UCSD-AML1 (cell line): Measurements from ENCODE around the gene CCDC6.
"Not testable (repeated sequence)": the region's sequence is repeated elsewhere in the genome, so short reads cannot be mapped to it uniquely, and the experiment has no call there.

Experiments used
- DNase-seq: peaks from one replicate; lab custom pipeline; 2025; ENCODE audit not compliant: unreplicated experiment; lab: John Stamatoyannopoulos, UW

CCDC6 gene

DNA sequence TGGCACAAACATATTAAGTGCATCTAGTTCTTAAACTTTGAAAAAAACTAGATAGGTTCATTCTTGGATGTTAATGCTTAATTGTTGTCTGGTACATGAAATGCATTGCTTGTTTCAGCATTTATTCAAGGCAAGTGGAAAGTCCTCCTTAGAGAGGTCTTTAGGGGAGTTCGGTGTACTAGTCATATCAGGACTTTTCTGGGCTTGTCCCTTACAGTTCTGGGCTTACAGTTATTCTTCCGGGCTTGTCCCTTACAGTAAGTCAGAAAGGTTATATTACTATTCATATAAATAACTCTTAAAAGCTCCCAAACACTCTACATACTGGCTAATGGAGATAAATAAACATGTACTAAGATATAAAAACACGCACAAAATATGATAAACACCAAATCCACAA lies 91.5 kb downstream of the CCDC6 start:
- DNase-seq, result no peak

DNA sequence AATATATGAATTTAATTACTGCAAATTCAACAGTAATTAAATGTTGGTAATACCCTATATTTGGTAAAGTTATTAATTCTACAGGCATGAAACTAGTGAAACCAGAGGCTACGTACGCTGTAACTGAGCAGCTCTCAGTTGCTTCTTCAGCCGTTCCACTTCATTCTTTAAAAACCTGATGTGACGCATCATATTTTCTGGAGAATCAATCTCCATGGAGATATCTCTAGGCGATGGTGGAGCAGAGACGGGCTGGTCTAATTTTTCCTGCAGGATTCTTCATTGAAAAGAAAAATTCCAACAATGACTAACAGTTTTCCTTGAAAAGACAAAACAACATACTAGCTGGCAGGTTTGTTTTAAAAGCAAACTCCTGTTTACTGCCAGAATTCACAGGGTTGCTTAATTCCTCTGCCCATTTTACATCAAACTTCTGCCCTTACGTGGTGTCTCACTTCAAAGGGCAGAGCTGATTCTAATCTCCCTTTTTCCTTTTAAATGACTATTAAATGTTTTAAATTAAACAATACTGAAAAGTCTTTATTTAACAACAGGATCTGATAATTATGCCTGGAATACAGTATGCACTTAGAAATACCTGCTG lies 93.7 kb downstream of the CCDC6 start:
- DNase-seq, result no peak

DNA sequence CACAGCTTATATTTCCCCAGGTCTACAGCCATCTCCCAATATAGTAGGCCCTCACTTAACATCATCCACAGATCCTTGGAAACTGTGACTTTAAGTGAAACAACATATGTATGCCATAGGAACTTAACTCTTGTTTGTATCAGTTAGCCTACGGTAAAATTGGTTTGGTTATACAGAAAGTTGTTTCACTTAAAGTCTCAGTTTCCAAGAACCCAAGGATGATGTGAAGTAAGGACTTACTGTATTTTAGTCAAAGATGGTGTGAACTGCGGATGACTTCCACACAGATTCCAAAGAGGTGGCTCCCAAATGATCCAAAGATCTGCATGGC lies 96.7 kb downstream of the CCDC6 start:
- no peak for DNase-seq

DNA sequence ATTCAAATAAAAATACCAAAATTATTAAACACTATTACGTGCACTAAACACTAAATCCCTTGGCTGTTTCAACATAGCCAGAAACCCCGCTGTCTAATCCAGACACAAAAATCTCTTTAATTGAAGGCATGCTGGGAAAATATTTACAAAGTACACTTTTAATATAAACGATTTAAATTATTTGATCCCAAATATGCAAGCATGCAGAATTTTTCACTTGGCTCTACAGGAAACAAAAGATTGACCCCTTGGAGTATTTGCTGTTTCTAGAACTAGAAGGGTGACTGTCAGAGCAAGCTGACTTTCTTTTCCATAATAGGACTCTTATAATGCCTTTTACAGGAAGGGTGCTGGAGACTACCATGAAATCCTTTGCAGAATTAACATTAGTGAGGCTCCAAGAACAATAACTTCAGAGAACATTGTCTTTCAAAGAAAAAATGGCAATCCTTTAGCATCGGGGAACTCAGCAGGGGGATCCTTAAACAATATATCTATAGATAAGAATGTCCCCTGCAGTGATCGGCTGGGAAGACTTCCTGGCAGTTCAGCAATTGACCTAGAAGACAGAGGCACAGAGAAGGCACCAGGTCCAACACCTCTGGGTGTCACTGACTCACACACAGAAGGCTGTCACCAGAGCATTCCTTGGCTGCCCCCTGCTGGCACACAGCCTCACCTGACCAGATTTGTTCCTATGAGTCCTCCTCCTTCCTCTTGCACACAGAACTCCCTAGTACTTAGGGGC lies 97.3 kb downstream of the CCDC6 start:
- DNase-seq, result peak; percentile 76

DNA sequence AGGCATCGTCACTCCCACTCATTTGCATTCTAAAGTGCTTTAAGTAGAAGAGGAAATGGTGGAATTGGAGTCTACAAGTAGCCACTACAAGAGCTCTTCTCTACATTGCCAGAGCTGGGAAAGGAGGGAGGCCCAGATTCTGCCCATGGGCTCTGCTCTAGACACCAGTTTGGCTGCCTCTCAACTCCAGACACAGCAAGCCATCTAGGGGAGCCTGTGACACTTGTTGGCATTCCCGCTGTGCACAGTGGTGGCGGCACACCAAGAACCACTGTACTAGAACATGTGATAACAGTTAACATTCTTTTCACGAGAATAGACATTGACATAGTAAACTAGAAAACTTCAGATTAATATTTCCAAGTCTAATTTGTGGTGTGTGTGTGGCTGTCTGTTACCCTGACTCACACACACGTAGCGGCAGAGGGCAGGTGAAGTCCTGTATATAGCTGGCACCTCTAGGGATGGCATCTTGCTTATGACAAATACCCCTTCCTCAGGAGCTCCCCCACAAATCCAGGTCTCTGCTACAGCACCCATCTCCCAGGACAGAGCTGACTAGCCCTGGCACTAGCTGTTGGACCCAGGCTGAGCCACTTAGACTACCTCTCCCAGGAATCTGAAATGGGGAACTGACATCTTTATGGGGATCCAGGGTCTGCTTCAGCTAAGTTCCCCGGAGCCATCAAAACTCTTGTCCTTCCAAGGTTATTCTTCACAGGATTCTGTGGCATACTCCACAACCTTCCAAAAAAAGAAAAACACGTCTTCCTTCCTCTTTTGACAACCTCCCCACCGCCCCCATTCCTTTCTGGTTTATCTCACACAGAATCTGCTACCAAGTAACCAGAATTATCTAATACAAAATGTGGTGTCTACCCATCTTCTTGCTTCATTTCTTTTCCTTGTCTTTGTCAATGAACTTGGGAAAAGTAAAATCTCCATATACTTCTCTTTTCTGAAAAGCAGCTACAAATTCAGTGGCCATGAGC lies 98.4 kb downstream of the CCDC6 start:
- DNase-seq, result peak; percentile 12

DNA sequence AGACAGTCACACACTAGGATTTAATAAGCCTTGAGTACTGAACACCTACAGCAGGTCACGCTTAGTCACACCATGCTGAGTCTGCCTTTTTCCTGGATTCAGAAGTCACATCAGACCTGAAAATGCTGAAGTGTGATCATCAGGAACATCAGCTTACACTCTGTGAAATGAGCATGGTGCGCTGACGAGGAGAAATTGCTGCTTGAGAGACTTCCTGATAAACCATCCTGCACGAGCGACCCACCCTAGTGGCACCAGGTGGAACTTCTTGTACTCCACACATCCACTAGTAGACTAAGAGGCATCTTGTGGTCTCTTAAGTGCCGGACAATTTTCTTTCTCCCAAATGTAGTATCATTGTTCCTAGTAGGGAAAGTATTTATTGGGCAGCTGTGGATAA lies 101.3 kb downstream of the CCDC6 start:
- peak; percentile 26 for DNase-seq

DNA sequence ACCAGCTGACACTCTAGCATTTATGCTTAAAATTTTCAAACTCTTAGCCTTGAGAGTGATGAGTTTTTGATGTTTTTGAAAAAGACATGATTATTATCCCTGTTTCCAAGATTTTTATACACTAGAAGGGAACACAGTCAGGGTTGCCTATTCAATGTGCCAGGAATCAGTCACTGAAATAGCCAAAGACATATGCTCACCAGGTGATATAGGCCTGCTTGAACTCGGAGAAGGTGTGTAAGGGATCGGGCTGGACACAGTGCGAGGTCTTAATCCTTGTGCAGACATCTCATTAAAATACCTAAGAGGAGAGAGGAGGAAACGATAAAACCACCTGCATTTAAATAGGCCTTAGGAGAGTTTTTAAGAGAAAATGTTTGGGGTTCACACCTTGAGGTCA lies 102.1 kb downstream of the CCDC6 start:
- DNase-seq, result no peak

DNA sequence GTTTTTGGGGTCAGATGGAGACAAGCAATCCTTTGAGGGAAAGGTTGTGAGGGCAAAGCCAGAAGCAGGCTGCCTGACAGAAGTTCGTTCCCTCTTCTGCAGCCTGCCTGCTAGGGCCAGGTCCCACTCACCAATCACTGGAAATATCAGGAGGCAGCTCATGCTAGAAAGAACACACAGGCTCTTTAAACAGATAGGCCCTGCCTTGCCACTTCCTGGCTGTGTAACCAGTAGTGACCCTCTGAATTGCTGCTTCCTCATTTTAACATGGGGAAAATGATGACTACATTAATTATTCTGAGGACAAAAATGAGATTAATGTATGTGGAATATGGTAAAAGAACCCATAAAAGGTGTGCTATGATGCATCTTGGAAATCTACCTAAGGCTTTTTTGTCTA lies 102.6 kb downstream of the CCDC6 start:
- DNase-seq, result peak; percentile 37

DNA sequence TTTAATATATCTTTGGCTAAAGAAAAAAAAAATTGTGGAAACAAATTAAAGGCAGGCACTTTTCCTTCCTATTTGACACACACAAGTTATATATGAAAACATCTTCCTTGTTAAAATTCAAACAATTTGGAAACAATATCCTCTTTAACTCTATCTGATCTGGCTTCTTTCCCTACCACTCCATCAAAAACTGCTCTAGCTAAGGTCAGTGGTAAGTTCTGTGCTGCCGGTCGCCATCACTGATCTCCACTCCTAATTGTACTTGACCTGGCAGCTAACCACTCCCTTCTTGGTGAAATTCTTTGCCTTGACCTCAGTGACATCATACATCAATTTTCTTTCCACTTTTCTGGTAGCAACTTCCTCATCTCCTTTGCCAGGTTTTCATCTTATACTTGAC lies 105.2 kb downstream of the CCDC6 start:
- no peak for DNase-seq

DNA sequence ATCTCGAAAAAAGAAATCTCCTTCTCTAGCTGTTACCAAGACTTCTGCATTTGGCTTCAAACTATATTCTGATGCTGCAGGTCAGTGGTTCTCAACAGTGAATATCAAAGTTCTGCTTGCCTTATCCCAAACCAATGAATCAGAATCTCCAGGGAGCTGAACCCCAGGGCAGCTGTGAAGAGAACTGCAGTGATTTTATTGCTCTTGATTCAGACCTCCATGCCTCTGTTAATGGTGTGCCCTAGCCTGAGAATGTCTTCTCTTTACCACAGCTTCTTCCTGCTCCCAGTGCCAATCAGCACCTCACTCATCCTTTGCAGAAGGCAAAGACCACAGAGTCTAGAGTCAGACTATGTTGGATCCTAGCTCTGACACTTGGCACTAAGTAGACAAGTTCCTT lies 106.9 kb downstream of the CCDC6 start:
- DNase-seq, result no peak

DNA sequence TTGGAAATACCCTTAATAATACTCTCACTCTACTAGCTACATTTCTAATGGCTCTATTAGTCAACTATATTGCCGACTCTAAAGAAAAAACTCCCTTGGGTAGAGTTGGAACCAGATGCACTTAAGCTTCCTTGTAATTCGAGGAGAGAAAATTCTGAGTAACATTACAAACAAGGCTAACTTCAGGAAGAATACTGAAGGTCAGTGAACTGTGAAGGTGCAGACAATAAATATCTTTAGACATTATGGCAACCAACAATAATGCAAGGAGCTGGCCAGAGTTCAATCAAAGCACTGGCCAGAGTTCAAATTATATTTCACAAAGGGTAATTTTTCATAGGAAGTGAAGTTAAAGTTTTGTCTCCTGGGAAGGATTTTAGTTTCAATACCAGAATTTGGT lies 112.4 kb downstream of the CCDC6 start:
- no peak for DNase-seq

DNA sequence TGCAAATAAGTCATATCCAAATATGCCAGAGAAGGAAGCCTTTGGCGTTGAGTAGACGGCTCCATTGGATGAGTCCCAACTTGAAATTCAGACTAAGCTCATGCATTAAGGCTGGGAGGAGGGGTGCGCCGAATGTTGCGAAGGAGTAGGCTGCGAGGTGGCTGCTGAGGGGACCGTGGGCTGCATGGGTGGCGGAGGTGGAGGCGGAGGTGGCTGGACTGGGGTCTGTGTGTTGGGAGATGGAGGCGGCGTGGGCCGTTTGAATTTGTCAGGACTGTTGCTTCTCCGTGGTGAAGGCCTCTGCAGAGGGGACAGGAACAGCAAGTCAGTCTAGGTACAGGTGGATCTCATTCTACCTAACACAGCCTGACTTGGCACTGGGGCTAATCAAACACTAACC lies 113.5 kb downstream of the CCDC6 start:
- DNase-seq, result no peak

DNA sequence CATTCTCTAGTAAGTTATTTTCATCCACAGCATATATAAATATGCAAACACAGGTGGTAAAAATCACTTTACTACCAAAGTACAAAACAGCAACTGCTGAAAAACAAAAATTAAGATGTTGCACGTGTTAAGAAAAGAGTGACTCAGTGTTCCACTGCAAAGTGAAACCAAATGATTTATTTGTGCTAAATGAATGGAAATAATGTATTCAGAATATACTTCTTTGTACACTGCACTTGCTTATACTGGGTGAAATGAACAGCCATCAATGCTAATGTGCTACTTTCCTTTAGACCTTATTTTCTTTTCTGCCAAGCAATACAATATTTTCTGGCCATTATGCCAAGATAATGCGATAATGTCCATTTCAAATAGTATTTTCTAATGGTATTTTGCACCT lies 114.8 kb downstream of the CCDC6 start:
- no peak for DNase-seq

DNA sequence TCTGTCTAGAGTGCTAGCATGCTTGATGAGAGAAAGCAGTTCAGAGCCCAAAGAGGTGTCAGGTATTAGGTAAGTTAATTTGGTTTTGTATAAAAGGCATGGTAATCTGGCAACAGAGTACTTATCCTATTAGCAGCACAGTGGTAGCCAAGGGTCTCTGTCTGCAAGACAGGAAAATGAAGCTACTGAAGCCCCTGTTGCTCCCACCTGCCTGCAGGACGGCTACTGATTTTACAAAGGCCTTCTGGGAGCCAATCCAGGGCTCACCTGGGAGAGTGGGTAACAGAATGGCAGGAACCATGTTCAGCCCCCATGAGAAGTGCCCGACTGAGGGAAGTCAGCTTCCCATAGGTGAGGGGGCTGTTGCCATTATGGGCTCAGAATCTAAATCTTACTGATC lies 116.3 kb downstream of the CCDC6 start:
- DNase-seq, result not testable (repeated sequence)

DNA sequence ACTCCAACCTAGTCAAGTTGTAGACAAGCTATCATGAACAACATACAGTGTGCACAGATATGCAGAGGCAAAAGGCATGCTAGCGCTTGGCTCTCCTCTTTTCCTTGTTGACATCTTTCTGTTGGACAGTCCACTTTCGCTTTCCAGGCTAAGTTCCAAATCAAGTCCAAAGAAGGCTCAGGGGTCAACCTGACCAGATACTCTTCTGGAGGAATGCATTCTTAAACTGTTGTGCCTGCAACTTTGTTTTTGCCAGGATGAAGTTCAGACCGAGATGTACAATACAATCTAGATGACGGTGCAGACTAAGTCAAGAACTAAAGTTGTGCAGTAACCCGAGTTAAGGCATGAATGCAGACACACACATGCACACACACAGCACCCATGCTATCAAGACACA lies 117.4 kb downstream of the CCDC6 start:
- not testable (repeated sequence) for DNase-seq

DNA sequence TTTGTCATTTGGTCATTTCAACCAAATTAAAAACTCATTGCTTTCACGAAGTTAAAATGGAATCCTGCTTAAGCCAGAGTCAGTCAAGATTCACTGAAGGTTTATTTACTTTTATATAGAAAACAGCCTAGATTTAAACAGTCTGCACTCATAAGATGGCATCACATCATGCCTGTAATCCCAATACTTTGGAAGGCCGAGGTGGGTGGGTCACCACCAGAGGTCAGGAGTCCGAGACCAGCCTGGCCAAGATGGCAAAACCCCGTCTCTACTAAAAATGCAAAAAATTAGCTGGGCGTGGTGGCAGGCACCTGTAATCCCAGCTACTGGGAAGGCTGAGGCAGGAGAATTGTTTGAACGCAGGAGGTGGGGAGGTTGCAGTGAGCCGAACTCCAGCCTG lies 119.3 kb downstream of the CCDC6 start:
- DNase-seq, result not testable (repeated sequence)

DNA sequence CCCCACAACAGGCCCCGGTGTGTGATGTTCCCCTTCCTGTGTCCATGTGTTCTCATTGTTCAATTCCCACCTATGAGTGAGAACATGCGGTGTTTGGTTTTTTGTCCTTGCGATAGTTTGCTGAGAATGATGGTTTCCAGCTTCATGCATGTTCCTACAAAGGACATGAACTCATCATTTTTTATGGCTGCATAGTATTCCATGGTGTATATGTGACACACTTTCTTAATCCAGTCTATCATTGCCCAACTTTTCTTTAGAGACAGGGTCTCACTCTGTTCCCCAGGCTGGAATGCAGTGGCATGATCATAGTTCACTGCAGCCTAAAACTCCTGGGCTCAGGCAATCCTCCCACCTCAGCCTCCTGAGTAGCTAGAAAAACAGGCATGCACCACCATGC lies 120.9 kb downstream of the CCDC6 start:
- DNase-seq, result not testable (repeated sequence)

DNA sequence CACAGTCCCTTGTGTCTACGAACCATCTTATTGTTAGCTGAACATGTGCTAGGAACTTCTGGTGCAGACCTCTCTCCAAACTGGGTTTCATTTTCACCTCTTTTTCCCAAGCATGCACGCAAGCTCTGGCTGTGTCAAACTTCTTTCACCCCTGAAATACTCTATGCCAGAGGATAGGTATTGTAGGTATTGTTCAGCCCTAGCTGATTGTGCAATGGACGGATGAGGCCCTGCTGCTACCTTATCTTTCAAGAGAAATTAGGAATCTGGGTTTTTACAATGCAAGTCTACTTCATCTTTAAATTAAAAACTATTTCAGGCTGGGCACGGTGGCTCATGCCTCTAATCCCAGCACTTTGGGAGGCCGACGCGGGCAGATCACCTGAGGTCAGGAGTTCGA lies 124.8 kb downstream of the CCDC6 start:
- no peak for DNase-seq

DNA sequence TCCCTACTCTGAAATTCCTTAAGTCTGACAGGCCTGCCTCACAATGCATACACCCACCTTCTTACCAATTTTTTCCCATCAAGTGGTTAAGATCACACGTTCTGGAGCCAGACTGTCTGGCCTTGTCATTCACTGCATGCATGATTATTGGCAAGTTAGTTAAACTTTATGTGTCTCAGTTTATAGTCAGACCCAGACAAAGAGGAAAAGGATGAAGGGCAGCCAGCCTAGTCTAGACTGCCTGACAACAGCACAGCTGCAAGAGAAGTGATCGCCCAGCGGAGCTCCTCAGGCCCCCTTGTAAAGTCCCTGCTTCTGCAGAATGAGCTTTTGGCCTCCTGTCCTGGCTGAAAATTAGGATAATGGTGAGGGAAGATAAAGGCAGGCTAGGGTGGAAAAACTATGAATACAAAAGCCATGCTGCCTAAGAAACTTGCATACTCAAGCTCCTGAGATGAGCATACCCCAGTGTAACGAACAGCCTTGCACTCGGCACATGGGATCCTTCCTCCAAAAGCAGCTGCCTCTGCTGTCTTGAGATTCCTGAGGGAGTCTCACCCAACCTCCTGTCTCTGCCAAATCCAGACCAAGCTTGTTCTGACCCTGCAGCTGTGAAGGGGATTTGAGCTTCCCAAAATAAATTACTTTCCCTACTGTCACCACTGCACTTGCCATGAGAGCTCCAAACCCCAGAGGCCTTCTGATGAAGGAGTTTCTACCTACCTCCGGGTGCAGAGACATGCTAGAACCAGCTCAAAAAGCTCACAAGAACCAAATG lies 126.4 kb downstream of the CCDC6 start:
- DNase-seq, result no peak

DNA sequence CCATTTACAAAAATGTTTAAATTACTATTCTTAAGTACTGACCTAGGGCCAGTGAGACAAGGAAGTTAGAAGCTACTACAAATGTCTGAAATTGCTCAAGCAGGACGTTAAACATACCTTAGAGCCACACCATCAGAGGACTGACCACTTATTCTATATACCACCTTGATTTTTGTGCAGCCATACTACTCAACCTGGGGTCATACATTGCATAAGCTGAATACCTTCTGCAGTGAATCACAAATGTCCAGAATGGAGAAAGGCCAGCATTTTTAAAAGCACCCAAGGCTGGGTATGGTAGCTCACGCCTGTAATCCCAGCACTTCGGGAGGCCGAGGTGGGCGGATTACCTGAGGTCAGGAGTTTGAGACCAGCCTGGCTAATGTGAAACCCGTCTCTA lies 131.9 kb downstream of the CCDC6 start:
- DNase-seq, result no peak

DNA sequence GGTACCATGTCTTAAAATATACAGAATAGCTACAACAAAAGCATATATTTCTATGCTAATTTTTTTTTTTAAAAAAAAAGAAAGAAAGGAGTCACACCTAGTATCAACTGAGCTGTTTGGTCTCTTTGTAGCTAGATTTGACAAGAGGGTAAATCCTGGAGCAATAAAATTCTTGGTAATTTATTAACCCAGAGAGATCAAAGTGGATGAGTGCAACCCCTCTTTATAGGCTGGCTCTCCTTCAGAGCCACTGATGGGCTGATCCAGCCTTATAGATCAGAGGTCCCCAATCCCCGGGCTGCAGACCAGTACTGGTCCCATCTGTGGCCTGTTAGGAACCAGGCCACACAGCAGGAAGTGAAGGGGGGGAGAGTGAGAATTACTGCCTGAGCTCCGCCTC lies 133.3 kb downstream of the CCDC6 start:
- no peak for DNase-seq
